Measurements from ENCODE around the gene PPARGC1A.

Gene PPARGC1A

DNA sequence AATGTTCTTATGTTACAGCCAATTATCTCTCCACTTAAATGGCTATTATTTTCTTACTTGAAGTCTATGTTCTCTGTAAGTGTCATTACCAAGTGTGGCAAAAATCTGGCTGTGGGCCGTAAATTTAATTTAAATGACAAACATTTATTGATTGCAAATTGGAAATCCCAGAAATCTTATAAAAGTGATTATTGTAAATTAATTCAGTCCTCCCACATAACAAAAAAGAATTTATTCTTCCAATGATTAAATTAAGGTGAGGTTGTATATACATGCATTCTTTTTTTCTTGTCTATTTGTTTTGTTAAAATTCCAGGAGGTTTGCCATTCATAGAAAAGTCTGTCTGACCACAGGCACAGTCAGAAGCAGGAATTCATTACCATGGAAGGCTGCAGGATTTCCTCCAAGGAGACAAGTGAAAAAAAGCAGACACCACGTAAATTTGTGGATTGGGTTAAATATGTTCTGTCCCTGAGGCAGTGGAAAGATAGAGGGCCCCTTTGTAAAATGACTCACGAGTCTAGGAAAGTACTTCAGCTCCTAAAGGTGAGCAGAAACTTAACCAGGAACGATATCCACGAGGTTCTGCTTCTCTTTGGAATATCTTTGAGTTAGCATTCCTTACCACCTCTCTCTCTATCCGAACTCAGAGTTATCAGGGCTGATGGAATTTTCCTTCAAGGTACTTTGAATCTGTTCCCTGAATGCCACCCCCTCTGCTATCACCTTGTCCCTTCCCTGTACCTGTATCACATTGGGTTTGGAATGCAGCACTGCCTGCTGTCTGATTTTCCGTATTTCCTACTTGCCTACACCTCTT is 10.7 kb downstream of the PPARGC1A start:
- no peak for DNase-seq

- DNase-seq, result no peak
Measured at GRCh38 chr4:23878246-23878891, 11.5 kb downstream of the PPARGC1A start.

DNA sequence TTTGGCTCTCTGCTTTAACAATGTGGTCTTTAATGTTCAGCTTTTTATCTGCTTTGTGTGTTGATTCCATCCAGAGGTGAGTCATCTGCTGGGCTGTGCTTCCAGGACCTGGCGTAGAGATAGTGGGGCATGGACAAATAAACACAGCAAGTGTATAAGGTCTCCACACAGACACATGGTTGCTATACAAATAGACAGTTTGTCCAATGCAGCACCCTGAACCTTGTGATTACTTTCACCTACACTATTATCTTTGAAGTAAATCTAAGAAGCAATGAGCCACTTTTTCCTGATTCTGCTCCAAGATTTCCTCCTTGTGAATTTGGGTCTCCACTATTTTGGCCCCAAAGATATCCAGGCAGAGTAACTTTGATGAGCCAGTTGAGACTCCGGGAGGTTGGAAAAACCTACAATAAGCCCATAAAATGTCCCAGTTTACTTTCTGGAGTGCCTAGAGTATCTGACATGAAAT is 12.1 kb downstream of the PPARGC1A start:
- no peak for DNase-seq

GRCh38 chr4:23876418-23877089 is 13.3 kb downstream of the PPARGC1A start:
- no peak for DNase-seq

DNA sequence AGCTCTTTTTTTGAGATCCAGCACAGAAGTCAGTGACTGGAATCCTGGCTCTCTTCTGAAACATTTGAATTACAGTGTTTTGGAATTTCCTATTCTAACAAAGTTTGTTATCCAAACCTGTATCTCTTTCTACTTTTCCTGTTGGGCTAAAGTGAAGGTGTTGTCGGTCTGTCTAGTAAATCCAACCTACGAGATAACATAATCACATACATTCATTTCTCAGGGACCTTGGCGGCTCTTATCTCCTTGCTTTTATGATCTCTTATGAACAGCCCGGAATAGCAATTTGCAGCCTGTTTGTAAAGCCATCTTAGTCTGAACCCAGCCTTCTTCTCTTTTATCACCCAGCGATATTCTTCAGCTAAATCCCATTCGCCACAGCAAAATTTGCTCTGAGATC is 14.5 kb downstream of the PPARGC1A start:
- no peak for DNase-seq

GRCh38 chr4:23874536-23874901 is 15.3 kb downstream of the PPARGC1A start:
- DNase-seq, result no peak

DNA sequence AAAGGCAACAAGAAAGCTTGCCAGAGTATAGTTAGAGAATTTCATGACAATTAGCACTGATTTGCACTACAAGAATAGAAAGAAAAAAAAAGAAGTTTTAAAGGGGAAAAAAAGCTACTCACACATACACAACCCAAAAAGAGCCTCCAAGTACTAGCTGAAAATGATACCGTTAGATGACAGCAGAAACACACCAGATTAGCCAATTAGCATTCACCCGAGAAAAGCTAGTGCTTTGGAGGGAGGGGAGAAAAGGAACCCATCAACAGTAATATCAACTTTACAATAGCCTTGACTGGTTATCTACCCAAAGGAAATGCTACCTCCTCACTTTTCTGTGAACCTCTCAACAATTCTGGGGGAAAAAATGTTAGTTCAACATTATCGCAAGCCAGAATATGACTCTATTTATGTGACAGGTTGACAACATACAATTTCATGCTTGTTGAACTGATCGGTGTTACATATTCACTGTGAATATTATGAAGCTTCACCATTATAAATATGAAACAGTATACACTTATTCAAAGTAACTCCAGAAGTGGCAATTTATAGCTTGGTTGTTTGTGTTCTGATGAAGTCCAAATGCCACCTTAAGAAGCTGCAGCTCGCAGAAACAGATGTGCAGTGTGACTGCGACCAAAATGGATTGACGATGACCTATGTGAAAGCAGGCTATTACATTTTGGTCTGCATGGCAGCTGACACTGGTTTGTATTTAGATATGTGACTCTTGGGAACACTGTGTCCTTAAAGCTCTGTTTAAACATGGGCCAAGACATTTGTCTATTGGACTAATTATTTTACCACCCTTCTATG is 15.9 kb downstream of the PPARGC1A start:
- DNase-seq, result no peak

DNA sequence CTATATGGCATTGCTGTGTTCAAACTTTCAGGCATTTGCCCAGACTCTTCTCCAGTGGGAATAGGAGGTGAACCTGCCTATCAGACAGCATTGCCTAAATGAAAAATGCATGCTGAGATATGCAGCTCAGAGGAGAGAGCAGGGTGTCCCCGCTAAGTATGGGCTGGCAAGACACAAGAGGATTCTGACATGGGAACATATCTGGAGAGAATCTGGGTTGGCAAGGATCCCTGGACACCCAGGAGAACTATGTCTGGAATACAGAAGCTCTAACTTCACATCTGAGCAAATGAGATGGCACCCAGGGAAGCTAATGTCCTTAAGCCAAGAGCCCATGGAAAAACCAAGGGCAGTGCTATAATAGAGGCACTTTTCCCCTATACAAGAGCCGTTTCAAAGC is 18.4 kb downstream of the PPARGC1A start:
- no peak for DNase-seq

GRCh38 chr4:23866450-23867075 is 23.3 kb downstream of the PPARGC1A start:
- no peak for DNase-seq

GRCh38 chr4:23861897-23862296 is 27.9 kb downstream of the PPARGC1A start:
- no peak for DNase-seq

GRCh38 chr4:23860919-23861318 is 28.9 kb downstream of the PPARGC1A start:
- DNase-seq, result no peak

DNA sequence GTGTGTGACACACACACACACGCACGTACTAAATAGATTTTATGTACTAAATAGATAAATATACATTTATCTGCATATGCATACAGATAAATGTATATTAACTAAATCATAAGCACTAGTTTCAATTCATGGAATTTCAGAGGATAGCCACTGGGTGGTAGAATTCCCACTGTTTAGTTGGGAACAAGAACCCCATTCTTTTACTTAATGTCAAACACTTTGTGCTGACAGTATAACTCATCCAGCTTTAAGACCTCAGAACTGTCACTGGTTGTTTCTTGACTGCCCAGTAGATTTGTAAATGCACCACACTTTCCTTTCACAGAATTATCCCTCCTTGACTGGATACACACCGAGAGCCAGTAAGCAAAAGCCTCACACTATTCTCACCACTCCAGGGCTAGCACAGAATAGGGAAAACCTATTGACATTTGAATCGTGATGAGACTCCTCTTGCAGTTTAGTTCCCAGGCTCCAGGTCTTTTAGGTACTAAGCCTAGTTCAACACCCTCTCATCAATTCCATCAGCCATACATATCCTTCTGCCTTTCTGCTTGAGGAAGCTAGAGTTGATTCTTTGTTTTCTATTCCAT is 32.4 kb downstream of the PPARGC1A start:
- no peak for DNase-seq

- no peak for DNase-seq
Measured at GRCh38 chr4:23856630-23857029, 33.2 kb downstream of the PPARGC1A start.

GRCh38 chr4:23855912-23856605 is 33.8 kb downstream of the PPARGC1A start:
- no peak for DNase-seq

GRCh38 chr4:23853986-23854660 is 35.7 kb downstream of the PPARGC1A start:
- no peak for DNase-seq

GRCh38 chr4:23851464-23851863 is 38.4 kb downstream of the PPARGC1A start:
- DNase-seq, result no peak

- DNase-seq, result no peak
Measured at GRCh38 chr4:23847158-23847557, 42.7 kb downstream of the PPARGC1A start.

DNA sequence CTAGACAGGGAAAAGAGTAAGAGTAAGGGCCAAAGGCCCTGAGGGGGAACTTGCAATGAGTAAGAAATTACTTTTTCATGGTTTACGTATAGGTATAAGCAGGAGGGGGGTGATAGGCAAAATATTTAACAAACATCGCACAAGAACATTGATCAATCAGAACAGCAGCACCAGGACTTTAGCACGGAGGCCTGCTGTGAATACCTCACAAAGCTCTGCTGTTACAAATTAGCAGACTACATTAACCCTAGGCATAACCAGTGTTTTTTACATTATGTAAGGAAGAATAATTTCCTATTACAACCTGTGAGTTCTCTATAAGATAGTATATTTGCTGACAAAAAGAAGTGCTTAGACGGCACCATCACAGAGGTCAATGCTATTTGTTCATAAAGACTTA is 44.9 kb downstream of the PPARGC1A start:
- no peak for DNase-seq

GRCh38 chr4:23839279-23839678 is 50.6 kb downstream of the PPARGC1A start:
- no peak for DNase-seq

DNA sequence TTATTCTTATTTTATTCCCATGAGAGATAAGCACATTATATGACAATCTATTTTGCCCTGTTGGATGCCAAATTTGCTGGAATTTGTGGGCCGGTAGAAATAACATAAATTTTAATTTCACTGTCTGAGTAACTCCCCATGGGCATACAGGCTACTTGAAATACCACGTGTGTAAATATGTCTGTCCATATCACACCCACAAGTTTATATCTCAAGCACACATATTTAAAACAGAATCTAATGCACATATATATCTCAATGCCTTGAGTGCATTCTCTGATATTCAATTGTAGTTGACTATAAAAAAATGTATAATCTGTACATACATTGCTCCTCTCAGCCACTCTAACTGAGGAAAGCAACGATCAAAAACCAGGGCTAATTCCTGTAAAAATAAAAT is 51.2 kb downstream of the PPARGC1A start:
- DNase-seq, result no peak

DNA sequence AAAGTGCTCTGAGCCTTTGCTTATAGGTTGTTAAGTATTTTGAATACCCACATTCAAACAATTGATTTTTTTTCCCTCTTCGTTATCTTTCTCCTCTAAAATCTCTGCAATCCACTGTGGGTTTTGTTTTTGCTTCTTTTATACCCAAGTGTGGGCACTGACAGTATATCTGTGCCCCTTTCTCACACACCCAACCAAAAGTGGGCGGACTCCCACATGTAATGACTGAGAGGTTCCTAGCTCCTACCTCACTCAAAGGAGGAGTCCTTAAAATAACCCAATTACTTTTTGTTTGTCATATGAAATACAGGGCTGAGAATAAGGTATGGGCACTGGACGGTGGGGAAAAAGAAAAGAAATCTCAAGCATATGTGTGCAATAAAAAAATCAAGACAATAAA is 51.7 kb downstream of the PPARGC1A start:
- no peak for DNase-seq
